Dermis microvascular lymphatic vessel endothelial cell (primary cell): Measurements from ENCODE around the gene TMEM135. TPM values are rescaled to one million over a fixed set of nuclear protein-coding genes. Genes with fewer than 3 reads are reported as not detected.
"Not testable (repeated sequence)": the region's sequence is repeated elsewhere in the genome, so short reads cannot be mapped to it uniquely, and the experiment has no call there.

Experiments
- DNase-seq, 2 donors: peaks; one replicate each; pipeline versions ENCODE4 v3.0.0 to v3.0.0-alpha.2; 2010; ENCODE audit warnings: low read depth in 2 of 2
- total RNA-seq: library from RNA; depleted of rRNA; stranded (reverse); fragments of >200 nt; gene quantifications from 2 replicates; pipeline ENCODE4 v1.2.1, GENCODE V29; 2014

Gene TMEM135
- total RNA-seq, 1 donor from 2014 or later = 25.8 TPM

DNA sequence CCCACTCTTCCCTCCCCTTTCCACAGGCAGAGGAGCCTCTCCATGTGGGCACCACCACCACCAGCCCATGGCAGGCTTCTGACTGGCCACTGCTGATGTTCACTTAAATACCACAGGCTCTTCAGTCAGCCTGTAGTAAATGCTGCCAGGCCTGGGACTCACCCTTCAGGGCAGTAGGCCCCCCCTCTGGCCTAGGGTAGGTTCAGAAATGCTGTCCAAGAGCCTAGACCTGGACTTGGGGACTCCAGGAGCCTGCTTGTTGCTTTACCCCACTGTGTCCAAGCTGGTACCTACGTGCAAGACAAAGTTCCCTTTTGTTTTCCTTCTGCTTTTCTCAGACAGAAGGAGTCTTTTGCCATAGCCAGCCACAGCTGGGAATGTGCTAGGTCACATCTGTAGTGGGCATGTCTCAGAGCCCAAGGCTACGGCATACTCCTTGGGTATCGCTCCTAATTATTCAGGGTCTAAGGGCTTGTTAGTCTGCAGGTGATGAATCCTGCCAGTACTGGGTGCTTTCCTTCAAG is 38.6 kb downstream of the TMEM135 start:
- DNase-seq = no peak

GRCh38 chr11:87076874-87077429 is 39.2 kb downstream of the TMEM135 start:
- no peak for DNase-seq

DNA sequence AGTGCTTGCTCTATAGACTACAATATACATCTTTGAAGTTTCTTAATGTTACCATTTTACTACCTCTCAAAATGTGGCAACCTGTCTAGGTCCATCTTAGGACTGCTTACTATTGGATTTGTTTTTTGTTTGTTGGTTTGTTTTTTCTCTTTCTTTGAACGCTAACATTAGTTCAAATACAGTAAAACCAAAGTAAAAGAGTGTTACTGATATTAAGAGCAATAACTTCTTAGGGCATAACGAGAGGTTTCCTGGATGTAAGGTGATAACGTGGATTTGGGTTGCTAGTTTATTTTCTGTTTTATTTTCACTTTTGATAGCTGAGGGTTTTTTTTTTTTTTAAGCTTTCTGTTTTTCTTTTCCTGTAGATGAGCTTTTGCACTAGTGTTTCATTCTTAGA is 43.6 kb downstream of the TMEM135 start:
- DNase-seq = no peak

- no peak for DNase-seq
These were observed 44.9 kb downstream of the TMEM135 start for GRCh38 chr11:87082590-87082989.

DNA sequence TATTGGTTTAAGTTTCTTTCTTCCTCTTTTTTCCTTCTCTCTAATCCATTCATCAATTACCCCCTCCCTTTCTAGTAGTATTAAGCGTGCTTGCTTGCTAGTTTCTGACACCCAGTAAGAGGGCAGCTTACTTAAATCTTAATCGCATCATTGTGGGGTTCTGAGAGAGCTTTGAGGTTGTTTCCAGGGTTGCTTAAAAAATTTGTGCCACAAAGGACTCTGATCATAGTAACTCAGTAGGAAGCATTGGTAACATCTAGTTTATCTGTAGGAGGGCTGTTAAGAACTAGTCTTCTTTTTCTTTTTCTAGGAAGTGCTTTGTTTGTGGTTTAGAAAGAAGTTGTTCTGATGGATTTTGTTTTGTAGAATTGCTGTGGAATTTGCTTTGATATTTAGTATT is 45.3 kb downstream of the TMEM135 start:
- no peak for DNase-seq

DNA sequence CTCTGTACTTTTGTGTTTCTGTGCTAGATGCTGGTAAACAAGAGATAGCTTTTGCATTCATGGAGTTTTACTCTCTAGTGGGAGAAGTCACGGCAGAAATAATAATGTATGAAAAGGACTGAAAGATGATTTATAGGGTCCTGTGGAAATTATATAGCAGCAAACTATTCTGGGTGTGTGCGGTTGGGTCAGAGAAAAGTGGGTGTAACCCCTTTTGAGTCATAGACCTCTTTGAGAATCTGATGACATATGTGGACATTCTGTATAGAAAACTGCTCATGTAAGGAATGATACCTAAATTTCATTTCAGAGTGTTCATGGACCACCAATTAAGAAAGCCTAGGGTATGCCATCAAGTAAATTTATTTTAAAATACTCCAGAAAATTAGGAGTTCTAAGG is 54.4 kb downstream of the TMEM135 start:
- no peak for DNase-seq

- DNase-seq = no peak
These were observed 54.8 kb downstream of the TMEM135 start for GRCh38 chr11:87092567-87092966.

DNA sequence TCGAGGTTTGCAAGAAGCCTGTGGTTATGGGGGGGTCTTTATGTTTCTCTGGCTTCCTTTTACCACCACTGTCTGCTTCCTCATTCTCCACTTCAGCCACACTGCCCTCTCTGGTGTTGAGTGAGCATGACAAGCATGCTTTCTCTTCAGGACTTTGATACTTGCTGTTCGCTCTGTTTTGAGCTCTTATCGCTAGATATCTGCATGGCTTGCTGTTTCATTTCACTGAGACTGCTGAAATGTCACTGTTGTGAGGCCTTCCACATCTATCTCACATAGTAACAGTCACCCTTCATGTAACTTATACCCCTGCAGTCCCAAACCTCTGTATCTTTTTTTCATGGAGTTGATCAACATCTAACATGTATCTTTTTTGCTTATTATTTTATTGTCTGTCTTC is 59.8 kb downstream of the TMEM135 start:
- DNase-seq = peak in 1 of 2 donors; percentile 49

- DNase-seq = no peak
These were observed 64.3 kb downstream of the TMEM135 start for GRCh38 chr11:87101956-87102580.

GRCh38 chr11:87105826-87106225 is 68.1 kb downstream of the TMEM135 start:
- DNase-seq = not testable (repeated sequence)

GRCh38 chr11:87107379-87107778 is 69.6 kb downstream of the TMEM135 start:
- not testable (repeated sequence) for DNase-seq

DNA sequence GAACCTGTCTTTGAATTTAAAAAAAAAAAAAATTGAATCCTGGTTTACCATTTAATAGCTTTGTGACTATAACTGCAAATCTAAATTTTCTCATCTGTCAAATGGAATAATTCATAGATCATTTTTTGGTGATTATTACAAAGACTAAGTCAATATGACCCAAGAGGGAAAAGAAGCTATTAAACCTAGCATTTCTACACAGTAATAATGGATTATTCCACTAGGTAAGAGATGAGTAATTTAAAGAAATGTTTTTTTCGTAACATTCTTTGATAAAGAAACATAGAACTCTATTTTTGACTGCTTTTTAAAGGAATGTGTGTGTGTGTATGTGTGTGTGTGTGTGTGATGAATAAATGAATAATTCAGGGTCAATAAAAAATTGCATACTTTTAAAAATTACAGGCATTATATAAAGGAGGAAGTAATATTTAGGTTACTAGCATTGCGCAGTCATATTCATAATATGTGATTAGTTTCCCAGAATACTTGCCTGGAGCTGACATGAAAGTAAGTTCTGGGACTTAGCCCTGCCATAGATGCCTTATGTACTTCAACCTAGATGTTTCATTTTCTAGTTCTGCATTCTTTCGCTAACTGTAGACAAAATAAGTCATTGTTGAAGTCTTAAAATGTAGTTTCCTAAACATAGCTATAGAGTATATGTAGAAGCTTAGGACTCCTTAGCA is 72.9 kb downstream of the TMEM135 start:
- no peak for DNase-seq

DNA sequence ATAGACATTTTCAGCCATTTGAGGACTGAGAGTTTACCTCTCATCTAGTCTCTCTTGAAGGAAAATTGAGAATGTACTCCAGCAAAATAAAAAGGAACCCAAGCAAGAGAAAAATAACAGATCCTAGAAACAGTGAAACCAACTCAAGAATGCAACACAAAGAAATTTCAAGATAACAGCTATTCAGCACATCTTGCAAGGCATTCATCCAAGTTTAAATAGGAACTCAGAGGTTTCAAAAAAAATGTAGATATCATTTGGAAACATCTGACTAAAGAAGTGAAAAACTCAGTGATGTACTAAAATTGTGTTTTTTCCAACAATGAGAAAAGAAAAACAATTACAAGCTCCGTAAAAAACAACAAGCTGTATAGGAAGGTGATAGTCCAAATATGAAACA is 76.4 kb downstream of the TMEM135 start:
- DNase-seq = no peak

DNA sequence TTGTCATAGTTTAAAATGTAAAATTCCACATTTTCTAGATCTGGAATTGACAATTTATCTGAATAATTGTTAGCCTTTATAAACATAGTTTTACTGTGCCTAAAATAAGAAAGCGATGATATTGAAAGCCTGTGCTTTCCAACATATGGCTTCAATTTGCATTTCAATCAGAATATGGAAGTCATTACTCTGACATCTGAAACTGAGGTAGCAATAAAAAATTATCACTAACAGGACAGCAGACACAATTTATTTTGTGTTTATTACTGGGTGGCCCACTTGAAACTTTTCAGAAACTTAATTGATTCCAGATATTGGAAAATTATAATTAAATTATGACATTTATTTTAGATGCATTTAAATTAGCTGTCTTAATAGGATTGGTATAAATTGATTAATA is 78.5 kb downstream of the TMEM135 start:
- no peak for DNase-seq

GRCh38 chr11:87120937-87121336 is 83.2 kb downstream of the TMEM135 start:
- DNase-seq = no peak

DNA sequence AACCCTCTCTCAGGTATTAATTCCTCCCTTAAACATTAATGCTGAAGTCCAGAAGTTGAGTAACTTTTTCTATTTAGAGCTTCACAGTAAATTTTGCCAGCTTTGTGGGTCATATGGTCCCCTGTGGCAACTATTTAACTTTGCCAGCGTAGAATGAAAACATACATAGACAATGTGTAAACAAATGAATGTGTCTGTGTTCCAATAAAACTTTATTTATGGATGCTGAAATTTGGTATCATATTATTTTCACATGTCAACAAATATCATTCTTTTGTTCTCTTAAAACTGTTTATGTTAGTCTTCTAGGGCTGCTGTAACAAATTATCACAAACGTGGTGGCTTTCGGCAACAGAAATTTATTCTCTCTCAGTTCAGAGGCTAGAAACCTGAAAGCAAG is 85.1 kb downstream of the TMEM135 start:
- no peak for DNase-seq

DNA sequence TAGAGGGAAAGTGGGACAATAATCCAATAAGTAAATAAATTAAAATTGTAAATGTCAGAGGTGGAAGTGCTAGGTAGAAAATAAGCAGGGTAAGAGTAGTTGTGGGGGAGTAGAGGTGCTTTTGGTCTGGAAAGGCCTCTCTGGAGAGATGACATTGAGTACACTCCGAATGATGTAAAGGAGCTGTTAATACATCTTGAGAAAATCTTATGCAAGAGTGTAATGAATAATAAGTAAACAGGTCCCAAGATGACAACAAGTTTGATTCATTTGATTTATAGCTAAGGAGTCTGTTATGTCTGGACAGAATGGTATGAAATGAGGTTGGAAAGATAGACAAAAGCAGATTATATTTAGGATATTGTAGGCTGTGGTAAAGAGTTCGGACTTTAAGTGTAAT is 87.5 kb downstream of the TMEM135 start:
- no peak for DNase-seq

- DNase-seq = no peak
These were observed 89.4 kb downstream of the TMEM135 start for GRCh38 chr11:87127101-87127500.

DNA sequence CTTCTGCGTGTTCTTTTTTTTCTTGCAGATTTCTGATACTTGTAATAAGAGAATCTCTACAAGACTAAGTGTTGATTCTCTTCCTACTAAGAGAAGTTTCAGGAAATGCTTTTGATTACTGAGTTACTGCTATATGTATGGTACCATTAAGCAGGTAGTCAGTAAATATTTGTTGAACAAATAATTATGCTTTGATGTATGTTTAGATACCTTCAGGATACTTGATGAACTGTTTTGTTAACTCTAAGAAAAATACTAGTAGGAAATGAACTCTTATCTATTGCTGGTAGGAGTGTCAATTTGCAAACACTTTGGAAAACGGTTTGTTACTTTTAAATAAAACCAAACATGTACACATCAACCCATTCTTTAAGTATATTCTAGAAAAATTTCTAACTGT is 90.6 kb downstream of the TMEM135 start:
- no peak for DNase-seq

DNA sequence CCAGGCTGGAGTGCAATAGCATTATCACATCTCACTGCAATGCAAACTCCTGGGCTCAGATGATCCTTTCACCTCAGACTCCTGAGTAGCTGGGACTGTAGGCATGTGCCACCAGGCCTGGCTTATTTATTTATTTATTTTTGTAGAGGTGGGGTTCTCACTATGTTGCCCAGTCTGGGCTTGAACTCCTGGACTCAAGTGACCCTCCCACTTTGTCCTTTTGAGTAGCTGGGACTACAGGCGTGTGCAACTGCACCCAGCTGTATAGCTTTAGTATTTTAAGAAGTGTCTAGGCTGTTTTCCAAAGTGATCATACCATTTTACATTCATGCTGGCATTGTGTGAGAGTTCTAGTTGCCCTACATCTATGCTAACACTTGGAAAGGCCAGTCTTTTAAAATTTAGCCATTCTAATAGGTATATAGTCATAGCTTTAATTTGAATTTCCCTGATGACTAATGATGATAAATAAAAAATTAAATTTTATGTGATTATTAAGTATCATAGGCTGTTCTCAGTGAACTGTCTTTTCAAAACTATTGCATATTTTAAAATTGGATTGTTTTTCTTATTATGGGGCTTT is 96.9 kb downstream of the TMEM135 start:
- DNase-seq = no peak

DNA sequence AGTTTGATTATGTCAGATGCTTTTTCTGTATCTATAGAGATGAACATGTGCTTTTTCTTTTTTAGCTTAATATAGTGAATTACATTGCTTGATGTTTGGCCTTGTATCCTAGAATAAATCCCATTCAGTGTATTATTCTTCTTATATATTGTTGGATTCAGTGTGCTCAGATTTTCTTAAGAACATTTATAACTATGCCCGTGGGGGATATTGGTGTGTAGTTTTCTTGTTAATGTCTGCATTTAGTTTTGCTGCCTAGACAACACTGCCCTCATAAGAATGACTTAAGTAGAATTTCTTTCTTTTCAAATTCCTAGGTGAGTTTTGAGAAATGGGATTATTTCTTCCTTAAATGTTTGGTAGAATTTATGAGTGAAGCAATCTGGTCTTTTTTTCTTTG is 98.5 kb downstream of the TMEM135 start:
- no peak for DNase-seq

GRCh38 chr11:87137711-87138110 is 100.0 kb downstream of the TMEM135 start:
- no peak for DNase-seq

GRCh38 chr11:87139475-87139874 is 101.7 kb downstream of the TMEM135 start:
- no peak for DNase-seq
